ENCODE results near the gene GFOD1.

GFOD1 gene

DNA sequence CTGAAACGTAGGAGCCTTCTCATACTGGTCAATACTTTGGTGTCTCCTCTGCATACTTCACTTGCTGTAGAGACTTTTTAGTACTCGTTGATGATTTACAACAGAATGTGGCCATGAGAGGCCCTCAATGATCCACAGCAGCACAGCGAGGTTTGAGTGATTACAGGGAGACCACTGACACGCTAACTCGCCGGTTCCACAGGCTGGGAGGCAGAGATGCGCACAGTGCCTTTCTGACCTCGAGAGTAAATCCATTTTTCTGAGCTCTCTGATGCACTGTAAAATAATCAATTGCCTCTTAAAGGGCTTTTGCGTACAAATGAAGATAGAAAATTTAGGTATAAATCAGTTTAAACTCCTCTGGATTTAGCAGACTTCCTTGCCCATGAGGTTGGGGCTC lies 102.9 kb downstream of the GFOD1 start:
- FAIRE-seq (no peak), DNase-seq (ENCODE audit: insufficient read length, low spot score) (no peak)
- no peak for TF ChIP-seq POLR2A (IDR thresholded peaks at IDR 0.05; ENCODE audit: low read depth, low read length)

DNA sequence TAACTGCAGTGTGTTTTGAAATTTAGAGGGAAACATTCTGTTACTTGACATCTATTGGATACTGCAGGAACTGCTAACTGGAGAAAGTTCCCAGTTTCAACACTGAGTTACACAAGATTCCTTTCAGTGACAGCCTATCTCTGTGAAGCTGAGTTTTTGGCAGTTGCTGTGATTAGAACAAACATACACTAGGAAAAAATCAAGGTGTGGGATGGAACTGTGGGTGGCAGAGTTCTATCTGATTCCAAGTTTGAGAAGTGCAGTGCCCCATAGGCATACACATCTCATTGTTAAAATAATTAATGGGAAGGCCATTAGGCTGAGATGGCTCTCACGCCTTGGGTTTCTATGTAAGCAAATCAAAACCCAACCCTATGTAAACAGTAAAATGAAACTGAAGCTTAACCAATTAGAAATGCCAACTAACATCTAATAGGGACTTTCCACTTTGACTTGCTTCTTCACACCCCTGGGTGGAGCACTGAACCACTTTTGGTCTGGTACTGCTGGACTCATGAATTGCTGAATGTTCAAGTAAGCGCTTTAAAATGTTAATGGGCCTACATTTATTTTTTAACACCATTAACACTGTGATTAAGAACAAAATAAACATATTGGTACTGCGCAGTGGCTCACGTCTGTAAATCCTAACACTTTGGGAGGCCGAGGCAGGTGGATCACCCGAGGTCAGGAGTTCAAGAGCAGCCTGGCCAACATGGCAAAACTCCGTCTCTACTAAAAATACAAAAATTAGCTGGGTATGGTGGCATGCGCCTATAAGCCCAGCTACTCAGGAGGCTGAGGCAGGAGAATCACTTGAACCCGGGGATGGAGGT lies 103.9 kb downstream of the GFOD1 start:
- no peak for TF ChIP-seq POLR2A (IDR thresholded peaks at IDR 0.05; ENCODE audit: low read depth, low read length)
- no peak for DNase-seq (ENCODE audit: insufficient read length, low spot score)
- no peak for FAIRE-seq

DNA sequence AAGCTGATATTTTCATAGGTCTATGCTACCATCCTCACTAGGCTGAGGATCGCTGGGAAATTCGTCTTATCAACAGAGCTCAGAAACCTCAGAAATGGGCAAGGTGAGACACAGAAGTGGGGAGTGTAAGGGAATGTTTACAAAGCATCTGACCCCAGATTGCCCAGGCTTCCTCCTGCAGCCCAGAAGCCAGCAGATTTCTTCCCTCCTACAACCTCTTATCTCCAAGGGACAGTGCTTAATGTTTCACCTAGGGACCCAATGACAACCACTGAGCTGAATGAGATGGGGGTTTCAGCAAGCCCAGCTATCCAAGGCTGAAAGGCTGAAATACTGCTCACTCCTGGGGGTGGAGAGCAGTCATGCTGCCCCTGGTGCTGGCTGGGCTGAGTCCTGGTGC lies 106.6 kb downstream of the GFOD1 start:
- DNase-seq (ENCODE audit: insufficient read length, low spot score): no peak
- no peak for TF ChIP-seq POLR2A (IDR thresholded peaks at IDR 0.05; ENCODE audit: low read depth, low read length)
- FAIRE-seq: no peak

DNA sequence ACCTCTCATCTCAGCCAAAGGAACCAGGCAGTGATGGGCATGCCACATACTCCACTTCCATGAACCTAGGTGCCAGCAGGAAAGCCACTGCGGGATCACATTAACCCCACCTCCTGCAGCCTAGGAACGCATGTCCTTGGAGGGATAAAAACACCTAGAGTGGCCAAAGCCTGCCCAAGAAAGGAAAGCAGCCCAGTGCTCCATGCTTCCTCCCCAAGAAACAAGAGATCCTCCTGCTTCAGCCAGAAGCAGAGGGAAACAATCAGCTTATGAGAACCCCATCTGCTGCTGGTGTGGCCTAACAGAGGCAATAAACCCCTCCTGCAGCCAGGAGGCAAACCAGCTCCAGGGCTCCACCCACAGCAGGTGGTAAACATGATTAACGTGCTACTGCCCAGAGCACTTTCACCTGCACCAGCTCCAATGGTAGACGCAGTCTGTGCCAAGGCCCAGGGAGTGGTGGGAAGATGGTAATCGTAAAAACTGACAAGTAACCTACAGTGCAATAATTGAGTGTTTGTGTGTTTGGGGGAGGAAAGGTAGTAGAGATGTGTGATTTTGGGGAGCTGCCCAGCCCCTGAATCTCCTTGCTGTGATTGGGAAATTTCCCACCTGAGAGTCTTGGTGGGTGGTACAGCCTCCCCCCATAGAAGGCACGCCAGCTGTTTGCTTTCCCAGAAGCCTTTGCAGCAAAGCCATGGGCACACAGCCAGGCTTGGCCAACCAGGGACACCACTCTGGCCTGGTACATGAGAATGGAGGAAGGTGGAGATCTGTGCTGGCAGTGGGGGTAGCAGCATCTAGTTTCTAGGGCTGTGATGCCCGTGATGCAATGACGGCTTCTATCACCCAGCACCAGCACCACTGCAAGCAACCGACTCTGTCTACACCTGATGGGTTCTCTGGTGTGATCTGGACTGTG lies 108.5 kb downstream of the GFOD1 start:
- FAIRE-seq: no peak
- no peak for TF ChIP-seq POLR2A (IDR thresholded peaks at IDR 0.05; ENCODE audit: low read depth, low read length)
- no peak for DNase-seq (ENCODE audit: insufficient read length, low spot score)

DNA sequence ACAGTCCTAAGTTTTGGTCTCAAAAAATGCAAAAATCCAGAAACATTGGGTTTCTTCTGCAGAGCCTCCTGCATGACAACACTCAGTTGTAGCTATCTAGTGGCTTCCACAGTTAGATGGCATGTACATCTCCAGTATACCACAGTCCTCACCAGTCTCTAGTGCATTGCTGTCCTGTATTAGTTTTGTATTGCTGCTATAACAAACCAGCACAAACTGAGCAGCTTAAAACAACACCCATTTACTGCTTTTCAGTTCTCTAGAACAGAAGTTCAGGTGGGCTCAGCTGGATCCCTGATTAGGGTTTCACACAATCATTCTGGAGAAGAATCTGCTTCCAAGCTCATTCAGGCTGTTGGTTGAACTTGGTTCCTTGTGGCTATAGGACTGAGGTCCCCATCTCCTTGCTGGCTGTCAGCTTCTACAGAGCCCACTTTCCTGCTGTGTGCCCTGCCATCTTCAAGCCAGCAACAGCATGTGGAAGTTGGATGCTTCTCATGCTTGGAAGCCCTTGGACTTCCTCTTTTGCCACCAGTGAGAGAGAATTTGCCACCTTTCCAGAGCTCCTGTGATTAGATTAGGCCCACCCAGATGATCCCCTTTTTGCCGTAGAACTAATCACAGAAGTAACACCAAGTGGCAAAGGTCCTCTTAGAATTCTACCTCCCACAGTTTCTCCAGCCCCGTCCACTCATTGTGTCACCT lies 110.2 kb downstream of the GFOD1 start:
- no peak for DNase-seq (ENCODE audit: insufficient read length, low spot score)
- no peak for FAIRE-seq

DNA sequence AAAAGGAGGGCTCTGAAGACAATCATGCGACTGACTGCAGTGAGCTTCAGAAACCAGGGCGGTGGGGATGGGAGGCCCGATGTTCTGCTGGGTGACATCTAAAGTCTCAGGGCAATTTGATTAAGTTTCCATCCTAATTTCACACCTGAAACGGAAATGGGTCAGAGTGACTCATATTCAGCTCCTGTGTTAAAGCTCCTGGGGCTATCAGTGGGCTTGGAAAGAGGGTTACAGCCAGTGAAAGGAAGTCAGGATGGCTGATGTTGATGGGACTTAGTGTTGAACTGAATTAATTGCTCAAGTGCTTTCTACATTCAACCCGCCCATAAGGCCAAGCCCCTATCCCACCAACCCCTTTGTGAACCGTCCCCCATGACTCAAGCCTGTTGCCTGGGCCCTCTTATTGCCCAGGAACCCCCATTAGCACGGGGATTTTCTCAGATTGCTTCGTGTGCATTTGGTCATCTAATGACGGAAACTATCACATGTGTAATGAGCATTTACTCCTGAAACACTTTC lies 112.0 kb downstream of the GFOD1 start:
- no peak for DNase-seq (ENCODE audit: insufficient read length, low spot score)
- FAIRE-seq: no peak

More for the DNA sequence above, 110.2 kb downstream of the GFOD1 start:
- TF ChIP-seq POLR2A (IDR thresholded peaks at IDR 0.05; ENCODE audit: low read depth, low read length): no peak

DNA sequence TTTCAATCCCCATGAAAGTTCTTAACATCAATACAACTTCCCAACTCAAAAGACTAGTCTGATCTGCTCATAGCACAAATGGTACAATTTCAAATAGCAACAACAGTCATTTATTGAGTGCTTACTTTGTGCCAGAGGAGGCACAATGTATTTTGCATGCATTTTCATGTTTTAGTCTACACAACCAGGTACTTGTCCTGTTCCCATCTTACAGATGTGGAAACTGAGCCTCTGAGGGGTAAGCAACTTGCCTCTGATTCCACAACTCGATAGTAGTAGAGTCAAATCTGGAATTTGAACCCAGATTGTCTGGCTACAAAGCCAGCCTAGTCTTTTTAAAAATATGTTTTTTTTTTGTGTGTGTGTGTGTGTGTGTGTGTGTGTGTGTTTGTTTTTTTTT lies 113.5 kb downstream of the GFOD1 start:
- DNase-seq (ENCODE audit: insufficient read length, low spot score) (no peak), FAIRE-seq (no peak)
- no peak for TF ChIP-seq POLR2A (IDR thresholded peaks at IDR 0.05; ENCODE audit: low read depth, low read length)

More for the DNA sequence above, 112.0 kb downstream of the GFOD1 start:
- no peak for TF ChIP-seq POLR2A (IDR thresholded peaks at IDR 0.05; ENCODE audit: low read depth, low read length)

DNA sequence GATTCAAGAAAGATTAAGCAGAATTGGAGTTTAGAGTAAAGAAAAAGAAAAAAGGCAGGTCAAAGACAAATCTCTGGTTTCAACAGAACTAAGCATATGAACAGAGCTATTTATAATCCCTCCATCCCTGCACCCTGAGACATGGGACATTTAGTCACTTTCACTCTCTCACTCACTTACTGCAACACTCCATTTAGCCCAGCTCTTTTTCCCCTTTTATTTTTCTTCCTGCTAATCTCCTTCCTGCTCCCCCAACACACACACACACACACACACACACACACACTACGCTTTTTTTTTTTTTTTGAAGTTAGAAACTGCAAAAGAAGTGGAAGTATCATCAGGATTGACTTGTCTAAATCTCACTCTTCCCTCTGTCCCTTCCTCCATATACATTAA lies 113.9 kb downstream of the GFOD1 start:
- no peak for DNase-seq (ENCODE audit: insufficient read length, low spot score)
- no peak for FAIRE-seq
- TF ChIP-seq POLR2A (IDR thresholded peaks at IDR 0.05; ENCODE audit: low read depth, low read length): no peak

DNA sequence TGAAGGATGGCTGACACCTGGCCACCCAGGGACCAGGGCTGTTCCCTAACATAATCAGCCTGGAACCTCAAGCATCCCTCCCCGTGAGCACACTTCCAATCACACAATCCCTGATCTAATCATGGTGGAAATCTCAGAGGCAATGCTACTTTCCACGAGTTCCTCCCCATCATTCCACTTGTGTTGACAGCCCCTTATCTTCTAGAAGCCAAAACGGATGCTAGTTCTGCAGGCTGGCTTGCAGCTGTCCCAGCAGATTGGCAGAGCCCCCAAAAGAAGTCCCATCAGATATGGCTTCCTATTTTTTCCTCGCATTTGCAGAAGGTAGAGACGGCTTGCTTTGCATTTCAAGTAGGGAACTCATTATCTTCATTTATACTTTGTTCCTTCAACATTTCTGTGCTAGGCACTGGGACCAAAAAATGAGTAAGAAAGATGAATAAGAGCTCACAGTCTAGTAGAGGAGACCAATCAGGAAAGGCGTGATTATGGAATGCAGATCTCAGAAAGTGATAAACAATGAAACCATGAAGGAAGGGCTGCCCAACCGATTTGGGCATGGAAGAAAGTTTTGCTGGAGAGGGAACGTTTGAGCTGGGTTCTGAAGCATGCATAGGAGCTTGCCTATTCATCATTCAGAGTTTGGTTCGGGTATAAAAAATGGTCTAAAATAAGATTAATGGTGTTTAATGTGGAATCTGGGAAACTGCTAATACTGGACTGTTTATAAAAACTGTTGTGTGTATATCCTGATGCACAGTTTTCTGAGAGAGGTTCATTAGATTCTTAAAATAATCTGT lies 114.5 kb downstream of the GFOD1 start:
- TF ChIP-seq POLR2A (IDR thresholded peaks at IDR 0.05; ENCODE audit: low read depth, low read length): no peak
- FAIRE-seq: no peak
- no peak for DNase-seq (ENCODE audit: insufficient read length, low spot score)

DNA sequence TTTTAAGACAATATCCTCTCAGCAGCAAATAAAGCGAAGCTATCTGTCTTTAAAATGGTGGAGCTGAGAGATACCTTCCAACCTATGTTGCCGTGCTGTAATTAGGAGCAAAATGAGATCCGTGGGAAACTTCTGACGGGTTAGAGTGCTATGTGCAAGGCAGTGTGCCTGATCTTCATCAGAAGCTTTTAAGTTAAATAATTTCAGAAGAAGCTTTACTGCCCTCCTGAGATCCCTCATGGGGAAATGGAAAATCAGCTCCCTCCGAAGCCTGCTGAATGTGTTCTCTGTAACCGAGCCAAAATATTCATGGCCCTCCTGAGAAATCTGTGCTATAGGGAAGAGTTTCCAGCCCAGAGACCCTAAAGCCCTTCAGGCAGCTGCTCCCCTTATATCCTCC lies 115.3 kb downstream of the GFOD1 start:
- DNase-seq (ENCODE audit: insufficient read length, low spot score): no peak
- no peak for FAIRE-seq
- TF ChIP-seq POLR2A (IDR thresholded peaks at IDR 0.05; ENCODE audit: low read depth, low read length): no peak

DNA sequence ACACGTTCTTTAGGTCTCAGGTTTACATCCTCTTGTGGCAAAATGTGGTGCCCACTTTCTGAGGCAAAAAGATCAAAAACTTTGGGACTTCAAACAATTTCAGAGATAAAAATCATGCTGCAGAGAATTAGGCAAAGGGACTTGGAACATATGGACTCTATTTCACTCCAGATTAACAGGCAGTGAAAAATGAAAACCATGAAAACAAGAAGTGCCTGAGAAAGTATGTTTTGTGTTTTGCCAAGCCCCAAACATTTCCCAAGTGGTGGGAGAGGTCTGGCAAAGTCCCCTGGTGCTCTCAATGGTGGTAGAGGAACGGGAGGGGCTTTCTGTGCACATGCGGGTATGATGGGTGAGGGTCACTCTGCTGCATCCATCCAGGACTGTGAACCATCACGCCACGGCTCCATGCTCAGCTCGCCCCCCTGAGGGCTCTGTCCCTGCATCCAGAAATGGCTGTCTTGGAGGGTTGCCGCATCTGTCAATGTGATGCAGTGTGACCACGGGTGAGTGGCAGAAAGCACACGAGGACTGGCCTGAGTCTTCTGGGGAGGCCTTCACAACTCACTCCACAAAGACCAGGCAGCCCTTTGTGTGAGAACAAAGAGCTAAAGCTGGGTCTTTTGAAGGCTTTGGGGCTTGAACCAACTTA lies 115.9 kb downstream of the GFOD1 start:
- FAIRE-seq (no peak), DNase-seq (ENCODE audit: insufficient read length, low spot score) (no peak)
- no peak for TF ChIP-seq POLR2A (IDR thresholded peaks at IDR 0.05; ENCODE audit: low read depth, low read length)

DNA sequence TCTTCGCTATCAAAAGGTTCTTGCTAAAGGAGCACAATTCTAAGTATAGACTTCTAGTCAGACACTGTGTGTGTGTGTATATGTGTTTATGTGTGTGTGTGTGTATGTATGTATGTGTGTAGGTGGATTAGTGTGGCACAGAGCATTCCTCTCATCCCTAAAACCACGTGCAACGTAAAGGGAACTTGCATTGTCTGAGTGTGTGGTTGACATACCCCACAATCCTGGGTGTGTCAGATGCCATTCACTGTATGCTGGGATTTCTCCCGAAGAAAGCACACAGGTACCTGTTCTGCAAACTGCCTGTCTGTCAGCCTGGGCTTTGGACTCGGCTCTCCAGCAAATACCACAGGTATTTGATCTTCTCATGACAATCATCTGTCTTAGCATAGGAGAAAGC lies 116.8 kb downstream of the GFOD1 start:
- DNase-seq (ENCODE audit: insufficient read length, low spot score): no peak
- TF ChIP-seq POLR2A (IDR thresholded peaks at IDR 0.05; ENCODE audit: low read depth, low read length): no peak
- no peak for FAIRE-seq

DNA sequence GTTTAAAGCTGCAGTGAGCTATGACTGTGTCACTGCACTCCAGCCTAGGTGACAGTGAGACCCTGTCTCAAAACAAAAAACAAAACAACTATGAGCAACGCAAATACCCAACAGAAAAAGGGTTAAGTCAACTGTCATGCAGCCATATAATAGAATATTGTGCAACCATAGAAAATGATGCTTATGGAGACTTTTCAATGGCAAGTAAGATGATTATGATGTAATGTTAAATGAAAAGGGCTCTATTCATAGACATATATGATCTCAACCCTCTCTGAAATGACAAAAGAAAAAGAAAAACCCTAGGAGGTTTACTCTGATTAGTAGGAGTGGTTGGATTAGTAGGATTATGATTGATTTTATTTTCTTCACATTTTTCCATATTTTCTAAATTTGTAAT lies 117.8 kb downstream of the GFOD1 start:
- FAIRE-seq: no peak
- DNase-seq (ENCODE audit: insufficient read length, low spot score): no peak
- no peak for TF ChIP-seq POLR2A (IDR thresholded peaks at IDR 0.05; ENCODE audit: low read depth, low read length)

Data from H54 (cell line).